HepG2 (cell line): ENCODE measurements around the gene SERTAD1. TPM values are rescaled to one million over a fixed set of nuclear protein-coding genes. Genes with fewer than 3 reads are reported as not detected.
A peak's percentile ranks its signal among the peaks of the same experiment; 100 is the strongest.

ENCODE experiments used
- CSRNP2 ChIP-seq: sonication (generic); formaldehyde crosslinking; conservative IDR thresholded peaks from 2 replicates; pipeline ENCODE4 v1.8.0; 2022; ENCODE audit warnings: low read depth, missing genetic modification reagents
- FOXJ3 ChIP-seq: sonication (generic); formaldehyde crosslinking; IDR thresholded peaks from 2 replicates; pipeline ENCODE4 v1.4.0; 2020; ENCODE audit warnings: missing genetic modification reagents, mild to moderate bottlenecking, borderline replicate concordance
- NFYB ChIP-seq: sonication (generic); formaldehyde crosslinking; IDR thresholded peaks from 2 replicates; pipeline ENCODE4 v1.4.0; 2020; ENCODE audit warnings: missing genetic modification reagents
- RNF2 ChIP-seq: fragments of 450-650 bp; conservative IDR thresholded peaks from 2 replicates; pipeline ENCODE4 v1.6.1; 2016; ENCODE audit warnings: low read depth
- SOX5 ChIP-seq: IDR thresholded peaks from 2 replicates; pipeline ENCODE4 v1.6.1; 2016; ENCODE audit warnings: borderline replicate concordance
- SRSF4 ChIP-seq: fragments of 200-400 bp; formaldehyde crosslinking; IDR thresholded peaks from one replicate; pipeline ENCODE4 v1.6.1; 2018; ENCODE audit warnings: mild to moderate bottlenecking, low read depth, low read length, moderate library complexity; ENCODE audit not compliant: poor library complexity, severe bottlenecking
- ZBTB40 ChIP-seq, 2 experiments: fragments of 450-650 bp in 1 of 2; sonication (generic) in 1 of 2; formaldehyde crosslinking in 1 of 2; IDR thresholded peaks; 2 replicates each; pipeline versions ENCODE4 v1.6.1 to v1.8.0; 2016 to 2022; ENCODE audit warnings: antibody characterized with exemption in 1 of 2, mild to moderate bottlenecking in 1 of 2, missing genetic modification reagents in 1 of 2
- ZNF451 ChIP-seq: sonication (generic); formaldehyde crosslinking; IDR thresholded peaks from 2 replicates; pipeline ENCODE4 v1.5.0; 2020; ENCODE audit warnings: mild to moderate bottlenecking, missing genetic modification reagents
- ZNF570 ChIP-seq: sonication (generic); formaldehyde crosslinking; IDR thresholded peaks from 2 replicates; pipeline ENCODE4 v1.4.0; 2020; ENCODE audit warnings: mild to moderate bottlenecking, missing genetic modification reagents, borderline replicate concordance
- ZNF598 ChIP-seq: sonication (generic); formaldehyde crosslinking; IDR thresholded peaks from 2 replicates; pipeline ENCODE4 v1.5.1; 2020; ENCODE audit warnings: mild to moderate bottlenecking, missing genetic modification reagents, borderline replicate concordance
- ZNF670 ChIP-seq: sonication (generic); formaldehyde crosslinking; IDR thresholded peaks from 2 replicates; pipeline ENCODE4 v1.8.0; 2022; ENCODE audit warnings: mild to moderate bottlenecking, missing genetic modification reagents, borderline replicate concordance
- ZSCAN9 ChIP-seq: IDR thresholded peaks from 2 replicates; pipeline ENCODE4 v1.6.1; 2016; ENCODE audit warnings: borderline replicate concordance
- polyA plus RNA-seq, 8 experiments: library from polyadenylated mRNA; depleted of rRNA in 3 of 8; stranded (reverse) in 7 of 8; unstranded in 1 of 8; fragments of >200 nt; fragmentation: Illumina TruSeq in 4 of 8; extraction: Trizol in 4 of 8; gene quantifications; 2 replicates each; pipeline versions ENCODE4 v1.2.1 to v1.2.3, GENCODE V29; 2011 to 2016; ENCODE audit warnings: low read depth in 4 of 8, missing spikeins in 1 of 8, mixed read lengths in 1 of 8; ENCODE audit not compliant: insufficient read depth in 1 of 8
- total RNA-seq, 5 experiments: library from RNA; depleted of rRNA; stranded (reverse); fragments of >200 nt; fragmentation: Illumina TruSeq; extraction: Trizol; gene quantifications; 2 replicates each; pipeline ENCODE4 v1.2.3, GENCODE V29; 2016; ENCODE audit warnings: low read depth in 1 of 5
- TF ChIP-seq, protein P1 (sequence below): sonication (generic); formaldehyde crosslinking; IDR thresholded peaks from 2 replicates; pipeline ENCODE4 v1.4.0; 2020; ENCODE audit warnings: missing genetic modification reagents

SERTAD1 gene
- total and polyA plus RNA-seq, 2 of the 13 experiments (the other 11 are each of a cell fraction or from before 2014, with no cell fraction given) = 4.3 to 4.5 TPM

GRCh38 chr19:40461669-40462221, 36.0 kb upstream of the SERTAD1 start (continued):
- TF ChIP-seq ZBTB40 (IDR thresholded peaks at IDR 0.05) = no peak
- TF ChIP-seq ZBTB40 (CRISPR knock-in tag; IDR thresholded peaks at IDR 0.05) = no peak
- TF ChIP-seq, protein P1, sequence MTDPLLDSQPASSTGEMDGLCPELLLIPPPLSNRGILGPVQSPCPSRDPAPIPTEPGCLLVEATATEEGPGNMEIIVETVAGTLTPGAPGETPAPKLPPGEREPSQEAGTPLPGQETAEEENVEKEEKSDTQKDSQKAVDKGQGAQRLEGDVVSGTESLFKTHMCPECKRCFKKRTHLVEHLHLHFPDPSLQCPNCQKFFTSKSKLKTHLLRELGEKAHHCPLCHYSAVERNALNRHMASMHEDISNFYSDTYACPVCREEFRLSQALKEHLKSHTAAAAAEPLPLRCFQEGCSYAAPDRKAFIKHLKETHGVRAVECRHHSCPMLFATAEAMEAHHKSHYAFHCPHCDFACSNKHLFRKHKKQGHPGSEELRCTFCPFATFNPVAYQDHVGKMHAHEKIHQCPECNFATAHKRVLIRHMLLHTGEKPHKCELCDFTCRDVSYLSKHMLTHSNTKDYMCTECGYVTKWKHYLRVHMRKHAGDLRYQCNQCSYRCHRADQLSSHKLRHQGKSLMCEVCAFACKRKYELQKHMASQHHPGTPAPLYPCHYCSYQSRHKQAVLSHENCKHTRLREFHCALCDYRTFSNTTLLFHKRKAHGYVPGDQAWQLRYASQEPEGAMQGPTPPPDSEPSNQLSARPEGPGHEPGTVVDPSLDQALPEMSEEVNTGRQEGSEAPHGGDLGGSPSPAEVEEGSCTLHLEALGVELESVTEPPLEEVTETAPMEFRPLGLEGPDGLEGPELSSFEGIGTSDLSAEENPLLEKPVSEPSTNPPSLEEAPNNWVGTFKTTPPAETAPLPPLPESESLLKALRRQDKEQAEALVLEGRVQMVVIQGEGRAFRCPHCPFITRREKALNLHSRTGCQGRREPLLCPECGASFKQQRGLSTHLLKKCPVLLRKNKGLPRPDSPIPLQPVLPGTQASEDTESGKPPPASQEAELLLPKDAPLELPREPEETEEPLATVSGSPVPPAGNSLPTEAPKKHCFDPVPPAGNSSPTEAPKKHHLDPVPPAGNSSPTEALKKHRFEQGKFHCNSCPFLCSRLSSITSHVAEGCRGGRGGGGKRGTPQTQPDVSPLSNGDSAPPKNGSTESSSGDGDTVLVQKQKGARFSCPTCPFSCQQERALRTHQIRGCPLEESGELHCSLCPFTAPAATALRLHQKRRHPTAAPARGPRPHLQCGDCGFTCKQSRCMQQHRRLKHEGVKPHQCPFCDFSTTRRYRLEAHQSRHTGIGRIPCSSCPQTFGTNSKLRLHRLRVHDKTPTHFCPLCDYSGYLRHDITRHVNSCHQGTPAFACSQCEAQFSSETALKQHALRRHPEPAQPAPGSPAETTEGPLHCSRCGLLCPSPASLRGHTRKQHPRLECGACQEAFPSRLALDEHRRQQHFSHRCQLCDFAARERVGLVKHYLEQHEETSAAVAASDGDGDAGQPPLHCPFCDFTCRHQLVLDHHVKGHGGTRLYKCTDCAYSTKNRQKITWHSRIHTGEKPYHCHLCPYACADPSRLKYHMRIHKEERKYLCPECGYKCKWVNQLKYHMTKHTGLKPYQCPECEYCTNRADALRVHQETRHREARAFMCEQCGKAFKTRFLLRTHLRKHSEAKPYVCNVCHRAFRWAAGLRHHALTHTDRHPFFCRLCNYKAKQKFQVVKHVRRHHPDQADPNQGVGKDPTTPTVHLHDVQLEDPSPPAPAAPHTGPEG (CRISPR knock-in tag) = no peak
- TF ChIP-seq ZNF598 (CRISPR knock-in tag) = no peak
- TF ChIP-seq SOX5 (CRISPR knock-in tag) = 0 out of 2 replicates have a peak, but pooled peaks have one; percentile 27
- TF ChIP-seq ZNF451 (CRISPR knock-in tag) = no peak
- no peak for TF ChIP-seq ZSCAN9
- TF ChIP-seq ZNF670 = no peak; the same call in 1 of the 2 replicates
- no peak for TF ChIP-seq CSRNP2
- TF ChIP-seq FOXJ3 (CRISPR knock-in tag) = no peak
- TF ChIP-seq RNF2 = no peak
- TF ChIP-seq ZNF570 (CRISPR knock-in tag) = no peak
- TF ChIP-seq SRSF4 = no peak
- TF ChIP-seq NFYB (CRISPR knock-in tag) = no peak
